Activated CD8-positive, alpha-beta T cell treated with anti-CD3 and anti-CD28 coated beads, Interleukin-2, amount 10 ng/mL, durations not matched to agents 7 days and 5 days (primary cell): ENCODE measurements around the gene BCR. TPM values are rescaled to one million over a fixed set of nuclear protein-coding genes. Genes with fewer than 3 reads are reported as not detected.
"Not testable (repeated sequence)": the region's sequence is repeated elsewhere in the genome, so short reads cannot be mapped to it uniquely, and the experiment has no call there.

Experiments used
- ATAC-seq: fragments of 150-1000 bp; cut with Tn5 transposase; one replicate; pipeline ENCODE4 v1.10.0; 2021; ENCODE audit warnings: moderate library complexity
- CTCF ChIA-PET: fragments of 350-600 bp; sonication (Branson Sonifier 250); formaldehyde crosslinking; loops from one replicate; lab custom pipeline; 2021; ENCODE audit warnings: antibody characterized with exemption; lab: Charles Lee
- POLR2A ChIA-PET: fragments of 350-600 bp; sonication (Branson Sonifier 250); formaldehyde crosslinking; loops from one replicate; lab custom pipeline; 2021; ENCODE audit warnings: antibody characterized with exemption; lab: Charles Lee
- DNase-seq: peaks from one replicate; pipeline ENCODE4 v3.0.0-alpha.2; 2020
- H3K27ac Mint-ChIP-seq: one replicate; pipeline ENCODE4 v1.8.0; 2021; ENCODE audit warnings: mild to moderate bottlenecking, mixed read lengths
- H3K27me3 Mint-ChIP-seq: one replicate; pipeline ENCODE4 v1.8.0; 2021; ENCODE audit warnings: low read depth, mixed read lengths
- H3K36me3 Mint-ChIP-seq: one replicate; pipeline ENCODE4 v1.8.0; 2021; ENCODE audit warnings: low read depth, mixed read lengths
- H3K4me1 Mint-ChIP-seq: one replicate; pipeline ENCODE4 v1.8.0; 2021; ENCODE audit warnings: low read depth, mixed read lengths
- H3K4me3 Mint-ChIP-seq: one replicate; pipeline ENCODE4 v1.8.0; 2021; ENCODE audit warnings: mild to moderate bottlenecking, mixed read lengths
- H3K9me3 Mint-ChIP-seq: one replicate; pipeline ENCODE4 v1.8.0; 2022; ENCODE audit warnings: mixed read lengths; ENCODE audit not compliant: insufficient read depth
- total RNA-seq, 2 experiments: library from RNA; stranded (reverse); gene quantifications; one replicate each; pipeline ENCODE4 v1.2.3, GENCODE V29; 2021

The BCR gene
- 10 to 100 TPM; 31.1 to 31.9 TPM for total RNA-seq

- H3K4me3 Mint-ChIP-seq = peak within 1 kb of the TSS; percentile 79
- CTCF ChIA-PET = interaction anchor here (0.6 to 16.3 kb wide), 5 partner anchors 38 to 220 kb away, joined by 3 to 280 read pairs (median 4); no protein-coding TSS in a partner anchor
- peaks cover 31% of the 10 kb centered on the region for H3K36me3 Mint-ChIP-seq
- H3K27ac Mint-ChIP-seq = peak within 1 kb of the TSS; percentile 77
- peak; percentile 70 for ATAC-seq
- POLR2A ChIA-PET = interaction anchor here (0.8 to 2.5 kb wide), 4 partner anchors 17 to 97 kb away, joined by 3 to 11 read pairs (median 4); no protein-coding TSS in a partner anchor
- peaks cover 70% of the 10 kb centered on the region for H3K4me1 Mint-ChIP-seq
- peak; percentile 64 for DNase-seq
- peaks cover 5% of the 10 kb centered on the region for H3K27me3 Mint-ChIP-seq
- peaks cover 13% of the 10 kb centered on the region for H3K9me3 Mint-ChIP-seq
Measured at GRCh38 chr22:23180301-23180892, at the start of gene BCR. Gene BCR (plus strand): TSS chr22:23180509. CDS start chr22:23180961, 452 bp downstream.

- ChIA-PET CTCF (interaction anchor here (1.0 to 3.8 kb wide), 2 partner anchors 152 to 173 kb away, joined by 4 to 41 read pairs; no protein-coding TSS in a partner anchor), POLR2A (no interaction called here)
- ATAC-seq (no peak), DNase-seq (no peak)
- Mint-ChIP-seq H3K4me3 (no peak overlapping the region), H3K27me3 (no peaks in the 10 kb centered on the region), H3K4me1 (peaks cover 4% of the 10 kb centered on the region), H3K27ac (no peak overlapping the region), H3K36me3 (no peaks in the 10 kb centered on the region), H3K9me3 (no peaks in the 10 kb centered on the region)
Measured at GRCh38 chr22:23130697-23131096, 49.6 kb upstream of the BCR start.

GRCh38 chr22:23131931-23132330 lies 48.4 kb upstream of the BCR start:
- Mint-ChIP-seq H3K36me3 (no peaks in the 10 kb centered on the region), H3K27me3 (no peaks in the 10 kb centered on the region), H3K4me3 (no peak overlapping the region), H3K4me1 (peaks cover 12% of the 10 kb centered on the region), H3K9me3 (no peaks in the 10 kb centered on the region), H3K27ac (no peak overlapping the region)
- ChIA-PET POLR2A (no interaction called here), CTCF (interaction anchor here (1.4 to 3.8 kb wide), 3 partner anchors 12 to 174 kb away, joined by 3 to 41 read pairs (median 5); no protein-coding TSS in a partner anchor)
- DNase-seq = no peak
- ATAC-seq = no peak

GRCh38 chr22:23132376-23133091 lies 47.8 kb upstream of the BCR start:
- H3K36me3 Mint-ChIP-seq = no peaks in the 10 kb centered on the region
- H3K27ac Mint-ChIP-seq = no peak overlapping the region
- ChIA-PET CTCF (interaction anchor here (1.4 to 3.8 kb wide), 3 partner anchors 13 to 174 kb away, joined by 3 to 41 read pairs (median 5); no protein-coding TSS in a partner anchor), POLR2A (no interaction called here)
- H3K4me1 Mint-ChIP-seq = peaks cover 16% of the 10 kb centered on the region
- ATAC-seq (no peak), DNase-seq (no peak)
- no peaks in the 10 kb centered on the region for H3K9me3 Mint-ChIP-seq
- H3K27me3 Mint-ChIP-seq = no peaks in the 10 kb centered on the region
- H3K4me3 Mint-ChIP-seq = no peak overlapping the region

- Mint-ChIP-seq H3K4me1 (peaks cover 25% of the 10 kb centered on the region), H3K4me3 (no peak overlapping the region), H3K9me3 (no peaks in the 10 kb centered on the region), H3K36me3 (no peaks in the 10 kb centered on the region), H3K27ac (no peak overlapping the region), H3K27me3 (no peaks in the 10 kb centered on the region)
- POLR2A ChIA-PET = no interaction called here
- CTCF ChIA-PET = interaction anchor here (0.9 to 3.8 kb wide), 4 partner anchors 10 to 380 kb away, joined by 3 to 41 read pairs (median 6); no protein-coding TSS in a partner anchor
- DNase-seq (no peak), ATAC-seq (no peak)
Measured at GRCh38 chr22:23133922-23134321, 46.4 kb upstream of the BCR start.

GRCh38 chr22:23136991-23137390 lies 43.3 kb upstream of the BCR start:
- not testable (repeated sequence) for H3K27me3 Mint-ChIP-seq, H3K9me3 Mint-ChIP-seq, H3K4me3 Mint-ChIP-seq, H3K36me3 Mint-ChIP-seq, ATAC-seq, DNase-seq
- H3K4me1 Mint-ChIP-seq = peaks cover 53% of the 10 kb centered on the region
- H3K27ac Mint-ChIP-seq = peak overlapping the region; percentile 98
- ChIA-PET CTCF (interaction anchor here (0.7 to 2.2 kb wide), 9 partner anchors 9 to 288 kb away, joined by 3 to 16 read pairs (median 7); no protein-coding TSS in a partner anchor), POLR2A (interaction anchor here (0.5 to 1.5 kb wide), 2 partner anchors 43 to 92 kb away, joined by 3 read pairs; partner anchors contain the start of gene BCR)

GRCh38 chr22:23137468-23137867 lies 42.8 kb upstream of the BCR start:
- Mint-ChIP-seq H3K4me3 (peak overlapping the region; percentile 62), H3K27me3 (no peaks in the 10 kb centered on the region), H3K36me3 (no peaks in the 10 kb centered on the region), H3K4me1 (peaks cover 57% of the 10 kb centered on the region), H3K27ac (peak overlapping the region; percentile 98), H3K9me3 (no peaks in the 10 kb centered on the region)
- DNase-seq (no peak), ATAC-seq (no peak)
- ChIA-PET POLR2A (interaction anchor here (0.5 to 1.5 kb wide), 3 partner anchors 9 to 91 kb away, joined by 3 read pairs; partner anchors contain the start of gene BCR), CTCF (interaction anchor here (0.7 to 2.2 kb wide), 14 partner anchors 9 to 289 kb away, joined by 3 to 16 read pairs (median 4); no protein-coding TSS in a partner anchor)

GRCh38 chr22:23137905-23138561 lies 42.3 kb upstream of the BCR start:
- ATAC-seq (peak; percentile 38), DNase-seq (peak; percentile 75)
- CTCF ChIA-PET = interaction anchor here (0.9 to 2.2 kb wide), 13 partner anchors 10 to 289 kb away, joined by 3 to 16 read pairs (median 5); no protein-coding TSS in a partner anchor
- POLR2A ChIA-PET = interaction anchor here (0.8 to 1.5 kb wide), 5 partner anchors 8 to 42 kb away, joined by 3 to 6 read pairs (median 3); partner anchors contain the start of gene BCR
- Mint-ChIP-seq H3K36me3 (no peaks in the 10 kb centered on the region), H3K4me3 (peak overlapping the region; percentile 62), H3K27me3 (no peaks in the 10 kb centered on the region), H3K27ac (peak overlapping the region; percentile 98), H3K4me1 (peaks cover 62% of the 10 kb centered on the region), H3K9me3 (no peaks in the 10 kb centered on the region)

GRCh38 chr22:23138584-23139435 lies 41.5 kb upstream of the BCR start:
- CTCF ChIA-PET = interaction anchor here (0.9 to 2.2 kb wide), 12 partner anchors 11 to 247 kb away, joined by 3 to 16 read pairs (median 6); no protein-coding TSS in a partner anchor
- Mint-ChIP-seq H3K36me3 (no peaks in the 10 kb centered on the region), H3K4me3 (peak overlapping the region; percentile 62), H3K9me3 (no peaks in the 10 kb centered on the region), H3K27me3 (no peaks in the 10 kb centered on the region), H3K27ac (peak overlapping the region; percentile 98), H3K4me1 (peaks cover 66% of the 10 kb centered on the region)
- ATAC-seq (no peak), DNase-seq (no peak)
- POLR2A ChIA-PET = interaction anchor here (0.8 to 1.5 kb wide), 5 partner anchors 9 to 41 kb away, joined by 3 to 6 read pairs (median 3); partner anchors contain the start of gene BCR

GRCh38 chr22:23140385-23140784 lies 39.9 kb upstream of the BCR start:
- ChIA-PET POLR2A (no interaction called here), CTCF (interaction anchor here (1.1 to 2.1 kb wide), 4 partner anchors 150 to 398 kb away, joined by 3 to 12 read pairs (median 7); no protein-coding TSS in a partner anchor)
- ATAC-seq (no peak), DNase-seq (no peak)
- Mint-ChIP-seq H3K4me1 (peaks cover 78% of the 10 kb centered on the region), H3K36me3 (no peaks in the 10 kb centered on the region), H3K9me3 (no peaks in the 10 kb centered on the region), H3K4me3 (no peak overlapping the region), H3K27me3 (peaks cover 2% of the 10 kb centered on the region), H3K27ac (no peak overlapping the region)
